Activated naive CD8-positive, alpha-beta T cell treated with anti-CD3 and anti-CD28 coated beads, Interleukin-2, amount 50 U/mL, for 24 hours (primary cell): ENCODE results near the gene SPACA9.

ENCODE experiments used
- ATAC-seq: fragments of 150-1000 bp; cut with Tn5 transposase; one replicate; pipeline ENCODE4 v1.10.0; 2021
- DNase-seq: peaks from one replicate; pipeline ENCODE4 v3.0.0; 2021
- H3K27ac Mint-ChIP-seq: one replicate; pipeline ENCODE4 v1.8.0; 2021; ENCODE audit warnings: mild to moderate bottlenecking, mixed read lengths
- H3K27me3 Mint-ChIP-seq: one replicate; pipeline ENCODE4 v1.8.0; 2021; ENCODE audit warnings: mixed read lengths
- H3K36me3 Mint-ChIP-seq: one replicate; pipeline ENCODE4 v1.8.0; 2021; ENCODE audit warnings: low read depth, mixed read lengths
- H3K4me1 Mint-ChIP-seq: one replicate; pipeline ENCODE4 v1.8.0; 2021; ENCODE audit warnings: mixed read lengths
- H3K4me3 Mint-ChIP-seq: one replicate; pipeline ENCODE4 v1.8.0; 2021; ENCODE audit warnings: mild to moderate bottlenecking, moderate library complexity, mixed read lengths
- H3K9me3 Mint-ChIP-seq: one replicate; pipeline ENCODE4 v1.8.0; 2021; ENCODE audit warnings: mixed read lengths

Gene SPACA9

GRCh38 chr9:132894862-132895835 is 16.5 kb downstream of the SPACA9 start:
- Mint-ChIP-seq H3K4me3 (no peak overlapping the region), H3K4me1 (no peaks in the 10 kb centered on the region), H3K9me3 (no peaks in the 10 kb centered on the region), H3K36me3 (peaks cover 10% of the 10 kb centered on the region), H3K27me3 (no peaks in the 10 kb centered on the region), H3K27ac (no peak overlapping the region)
- no peak for DNase-seq
- ATAC-seq: no peak

GRCh38 chr9:132896264-132896663 is 17.6 kb downstream of the SPACA9 start:
- DNase-seq: no peak
- ATAC-seq: no peak
- Mint-ChIP-seq H3K4me3 (no peak overlapping the region), H3K4me1 (peaks cover 5% of the 10 kb centered on the region), H3K27me3 (no peaks in the 10 kb centered on the region), H3K36me3 (peaks cover 13% of the 10 kb centered on the region), H3K27ac (no peak overlapping the region), H3K9me3 (no peaks in the 10 kb centered on the region)

GRCh38 chr9:132896906-132897305 is 18.2 kb downstream of the SPACA9 start:
- H3K27me3 Mint-ChIP-seq: no peaks in the 10 kb centered on the region
- no peak for ATAC-seq
- no peak overlapping the region for H3K4me3 Mint-ChIP-seq
- no peak overlapping the region for H3K27ac Mint-ChIP-seq
- DNase-seq: no peak
- no peaks in the 10 kb centered on the region for H3K9me3 Mint-ChIP-seq
- peaks cover 12% of the 10 kb centered on the region for H3K4me1 Mint-ChIP-seq
- H3K36me3 Mint-ChIP-seq: peaks cover 13% of the 10 kb centered on the region

GRCh38 chr9:132898051-132898450 is 19.4 kb downstream of the SPACA9 start:
- peaks cover 13% of the 10 kb centered on the region for H3K36me3 Mint-ChIP-seq
- ATAC-seq (no peak), DNase-seq (no peak)
- H3K27me3 Mint-ChIP-seq: no peaks in the 10 kb centered on the region
- no peaks in the 10 kb centered on the region for H3K9me3 Mint-ChIP-seq
- no peak overlapping the region for H3K27ac Mint-ChIP-seq
- H3K4me3 Mint-ChIP-seq: no peak overlapping the region
- H3K4me1 Mint-ChIP-seq: peaks cover 12% of the 10 kb centered on the region

DNA sequence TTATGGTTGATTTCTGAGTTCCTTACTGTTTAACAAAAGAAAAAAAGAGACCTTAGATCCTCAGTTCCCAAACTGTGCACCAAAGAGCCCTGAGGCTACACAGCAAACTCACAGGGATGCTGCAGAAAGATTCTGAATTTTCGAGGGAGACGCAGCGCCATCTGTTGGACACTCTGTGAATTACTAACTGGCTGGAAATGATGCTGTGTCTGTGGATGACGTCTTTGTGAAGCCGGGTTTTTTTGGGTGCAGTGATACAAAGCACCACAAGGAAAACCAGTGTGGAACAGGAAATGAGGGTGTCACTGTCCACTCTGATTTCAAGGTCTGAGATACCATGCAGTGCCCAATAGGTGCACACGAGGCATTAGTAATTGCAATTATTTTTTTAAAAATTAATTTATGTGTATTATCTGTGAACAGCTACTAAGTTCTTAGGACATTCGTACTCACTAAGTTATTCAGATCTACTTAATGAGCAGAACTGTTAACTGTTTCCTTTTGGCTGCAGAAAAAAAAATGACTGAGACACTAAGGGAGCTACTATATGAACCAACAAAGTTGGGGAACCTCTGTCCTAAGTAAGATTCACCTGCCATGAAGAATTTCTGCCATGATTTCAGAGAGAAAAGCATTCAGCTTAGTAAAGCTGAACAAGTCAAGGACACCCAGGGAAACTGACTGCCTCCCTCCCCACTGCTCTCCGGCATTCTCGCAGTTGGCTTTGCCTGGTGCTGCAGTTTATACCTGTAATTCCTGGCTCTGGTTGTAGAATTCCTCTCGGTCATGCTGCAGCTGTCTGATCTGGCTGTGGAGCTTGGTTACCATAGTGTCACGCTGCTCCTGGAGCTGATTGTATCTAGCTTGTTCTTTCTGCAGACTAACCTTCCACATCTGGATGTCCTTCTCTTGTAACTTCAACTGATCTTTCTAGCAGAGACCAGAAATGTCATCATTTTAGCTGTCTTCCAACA is 23.4 kb downstream of the SPACA9 start:
- ATAC-seq (peak; percentile 90), DNase-seq (peak; percentile 80)
- no peak overlapping the region for H3K4me3 Mint-ChIP-seq
- no peak overlapping the region for H3K27ac Mint-ChIP-seq
- peaks cover 12% of the 10 kb centered on the region for H3K4me1 Mint-ChIP-seq
- H3K9me3 Mint-ChIP-seq: no peaks in the 10 kb centered on the region
- peaks cover 11% of the 10 kb centered on the region for H3K36me3 Mint-ChIP-seq
- H3K27me3 Mint-ChIP-seq: no peaks in the 10 kb centered on the region

DNA sequence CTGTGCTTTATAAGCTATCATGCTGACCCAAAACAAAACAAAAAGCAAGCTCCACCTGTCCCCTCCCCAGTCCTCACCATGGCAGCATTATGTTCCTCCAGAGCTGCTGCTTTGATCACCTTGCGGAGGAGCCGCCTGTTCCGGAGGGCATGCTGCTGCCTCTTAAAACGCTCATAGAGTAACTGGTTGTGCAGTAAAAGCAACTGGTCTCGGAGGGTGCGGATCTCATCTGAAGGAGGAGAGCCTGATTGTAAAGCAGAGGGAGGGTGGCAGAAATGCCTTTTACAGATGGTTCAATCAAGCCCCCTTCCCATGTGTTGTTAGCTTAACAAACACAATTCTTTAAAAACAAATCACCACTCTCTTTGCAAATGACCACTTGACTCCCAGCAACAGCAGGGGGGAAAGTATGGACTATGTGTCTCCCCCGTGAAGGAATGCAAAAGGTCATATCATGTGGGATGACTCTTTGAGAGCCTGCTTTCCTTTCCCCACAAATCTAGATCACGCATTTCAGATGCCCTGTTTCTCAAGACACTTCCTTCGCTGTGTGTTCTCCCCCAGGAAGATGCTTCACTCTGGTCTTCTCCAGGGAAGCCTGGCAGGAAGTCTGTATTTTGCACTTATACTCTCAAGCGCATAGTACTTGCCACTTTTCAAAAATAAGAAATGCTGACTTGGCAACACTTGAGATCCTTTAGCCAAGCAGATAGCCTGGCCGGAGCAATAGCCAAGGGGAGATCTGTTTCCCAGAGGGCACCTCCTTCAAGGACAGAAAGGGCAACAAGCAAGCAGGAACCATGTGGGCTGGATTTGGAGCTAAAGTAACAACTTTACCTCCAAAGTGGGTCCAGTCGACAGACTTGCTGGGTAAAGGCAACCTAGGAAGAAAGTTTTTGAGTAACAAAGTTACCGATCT is 25.1 kb downstream of the SPACA9 start:
- Mint-ChIP-seq H3K9me3 (no peaks in the 10 kb centered on the region), H3K4me1 (peaks cover 17% of the 10 kb centered on the region), H3K27ac (no peak overlapping the region), H3K27me3 (no peaks in the 10 kb centered on the region), H3K36me3 (peaks cover 10% of the 10 kb centered on the region), H3K4me3 (no peak overlapping the region)
- ATAC-seq: no peak
- DNase-seq: no peak

GRCh38 chr9:132905726-132906125 is 27.0 kb downstream of the SPACA9 start:
- peaks cover 16% of the 10 kb centered on the region for H3K36me3 Mint-ChIP-seq
- no peak for ATAC-seq
- H3K4me1 Mint-ChIP-seq: peaks cover 21% of the 10 kb centered on the region

DNA sequence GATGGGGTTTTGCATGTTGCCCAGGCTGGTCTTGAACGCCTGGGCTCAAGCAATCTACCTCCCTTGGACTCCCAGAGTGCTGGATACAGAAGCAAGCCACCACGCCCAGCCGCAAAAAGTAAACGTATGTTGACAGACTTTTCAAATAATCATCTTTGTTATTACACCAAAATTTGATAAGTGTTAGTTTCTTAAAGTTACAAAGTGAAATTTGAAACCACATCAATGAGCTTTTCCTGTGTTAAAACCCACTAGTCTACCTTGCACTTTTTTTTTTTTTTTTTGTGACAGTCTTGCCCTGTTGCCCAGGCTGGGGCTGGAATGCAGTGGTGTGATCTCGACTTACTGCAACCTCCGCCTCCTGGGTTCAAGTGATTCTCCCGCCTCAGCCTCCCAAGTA is 29.9 kb downstream of the SPACA9 start:
- Mint-ChIP-seq H3K4me1 (peaks cover 9% of the 10 kb centered on the region), H3K9me3 (no peaks in the 10 kb centered on the region), H3K27me3 (no peaks in the 10 kb centered on the region), H3K4me3 (no peak overlapping the region), H3K27ac (no peak overlapping the region), H3K36me3 (peaks cover 27% of the 10 kb centered on the region)
- DNase-seq (no peak), ATAC-seq (no peak)

More at GRCh38 chr9:132905726-132906125, 27.0 kb downstream of the SPACA9 start:
- H3K27me3 Mint-ChIP-seq: no peaks in the 10 kb centered on the region
- no peak overlapping the region for H3K4me3 Mint-ChIP-seq
- DNase-seq: no peak
- H3K27ac Mint-ChIP-seq: no peak overlapping the region
- no peaks in the 10 kb centered on the region for H3K9me3 Mint-ChIP-seq

DNA sequence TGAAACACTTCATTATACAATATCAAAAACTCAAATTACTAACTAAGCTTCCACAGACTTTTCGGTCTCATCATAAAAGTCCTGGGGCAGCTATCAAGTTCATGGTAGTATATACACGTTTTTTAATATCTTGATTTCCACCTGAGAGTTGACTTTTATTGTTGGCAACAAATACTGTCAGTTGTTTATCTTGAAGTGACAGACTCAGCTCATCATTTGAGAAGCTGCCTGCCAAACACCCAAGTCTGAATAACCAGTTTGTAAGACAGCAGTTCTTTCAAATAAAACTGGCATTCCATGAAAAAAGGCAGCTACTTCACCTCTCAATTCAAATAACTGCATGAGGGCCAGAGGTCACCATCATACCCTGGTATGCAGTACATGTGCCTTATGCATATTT is 30.6 kb downstream of the SPACA9 start:
- no peak overlapping the region for H3K4me3 Mint-ChIP-seq
- DNase-seq (no peak), ATAC-seq (no peak)
- H3K36me3 Mint-ChIP-seq: peaks cover 27% of the 10 kb centered on the region
- no peak overlapping the region for H3K27ac Mint-ChIP-seq
- peaks cover 9% of the 10 kb centered on the region for H3K4me1 Mint-ChIP-seq
- no peaks in the 10 kb centered on the region for H3K27me3 Mint-ChIP-seq
- no peaks in the 10 kb centered on the region for H3K9me3 Mint-ChIP-seq

DNA sequence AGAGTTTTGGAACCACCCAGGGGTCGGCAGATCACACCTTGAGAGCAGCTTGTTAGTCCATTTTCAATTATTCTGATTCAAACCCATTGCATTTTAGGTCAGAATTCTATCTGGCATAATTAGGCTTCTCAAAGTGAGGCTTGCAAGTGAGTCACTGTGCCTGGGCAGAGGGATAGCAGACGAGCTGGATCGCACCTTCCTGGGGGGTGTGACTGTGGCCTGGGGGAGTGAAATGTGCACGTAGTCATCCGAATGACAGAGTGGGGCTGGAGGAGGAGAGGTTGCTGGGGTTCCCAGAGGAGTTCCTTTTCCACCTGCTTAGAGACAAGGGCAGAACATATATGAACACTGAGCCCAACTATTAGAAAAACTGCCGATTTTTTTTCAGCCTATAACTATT is 31.7 kb downstream of the SPACA9 start:
- H3K27me3 Mint-ChIP-seq: no peaks in the 10 kb centered on the region
- no peak for DNase-seq
- no peaks in the 10 kb centered on the region for H3K9me3 Mint-ChIP-seq
- peaks cover 24% of the 10 kb centered on the region for H3K36me3 Mint-ChIP-seq
- H3K4me3 Mint-ChIP-seq: no peak overlapping the region
- H3K27ac Mint-ChIP-seq: no peak overlapping the region
- no peak for ATAC-seq
- peaks cover 9% of the 10 kb centered on the region for H3K4me1 Mint-ChIP-seq

DNA sequence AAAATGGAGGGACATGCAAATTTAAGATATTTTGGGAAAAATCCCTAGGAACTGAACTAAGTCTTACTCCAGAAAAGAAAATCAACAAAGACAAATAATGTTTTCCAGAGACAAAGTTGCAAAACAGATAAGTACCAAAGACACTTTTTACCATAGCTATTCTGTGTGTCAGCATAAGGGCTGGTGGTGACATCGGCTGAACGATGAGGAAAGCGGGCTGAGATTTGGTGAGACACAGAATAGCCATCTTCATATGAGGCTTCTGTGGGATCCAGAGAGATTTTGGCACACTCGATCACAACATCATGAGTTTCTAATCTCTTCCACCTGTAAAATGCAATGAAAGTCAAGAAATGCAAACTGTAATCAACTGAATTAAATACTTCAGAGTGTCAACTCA is 33.4 kb downstream of the SPACA9 start:
- peaks cover 25% of the 10 kb centered on the region for H3K36me3 Mint-ChIP-seq
- DNase-seq (no peak), ATAC-seq (no peak)
- H3K27ac Mint-ChIP-seq: no peak overlapping the region
- H3K4me1 Mint-ChIP-seq: peaks cover 9% of the 10 kb centered on the region
- H3K4me3 Mint-ChIP-seq: no peak overlapping the region
- H3K27me3 Mint-ChIP-seq: no peaks in the 10 kb centered on the region
- no peaks in the 10 kb centered on the region for H3K9me3 Mint-ChIP-seq

GRCh38 chr9:132914924-132915323 is 36.2 kb downstream of the SPACA9 start:
- H3K36me3 Mint-ChIP-seq: peaks cover 37% of the 10 kb centered on the region
- no peaks in the 10 kb centered on the region for H3K9me3 Mint-ChIP-seq
- no peak overlapping the region for H3K27ac Mint-ChIP-seq
- H3K27me3 Mint-ChIP-seq: no peaks in the 10 kb centered on the region
- H3K4me1 Mint-ChIP-seq: no peaks in the 10 kb centered on the region
- ATAC-seq (no peak), DNase-seq (no peak)
- no peak overlapping the region for H3K4me3 Mint-ChIP-seq

DNA sequence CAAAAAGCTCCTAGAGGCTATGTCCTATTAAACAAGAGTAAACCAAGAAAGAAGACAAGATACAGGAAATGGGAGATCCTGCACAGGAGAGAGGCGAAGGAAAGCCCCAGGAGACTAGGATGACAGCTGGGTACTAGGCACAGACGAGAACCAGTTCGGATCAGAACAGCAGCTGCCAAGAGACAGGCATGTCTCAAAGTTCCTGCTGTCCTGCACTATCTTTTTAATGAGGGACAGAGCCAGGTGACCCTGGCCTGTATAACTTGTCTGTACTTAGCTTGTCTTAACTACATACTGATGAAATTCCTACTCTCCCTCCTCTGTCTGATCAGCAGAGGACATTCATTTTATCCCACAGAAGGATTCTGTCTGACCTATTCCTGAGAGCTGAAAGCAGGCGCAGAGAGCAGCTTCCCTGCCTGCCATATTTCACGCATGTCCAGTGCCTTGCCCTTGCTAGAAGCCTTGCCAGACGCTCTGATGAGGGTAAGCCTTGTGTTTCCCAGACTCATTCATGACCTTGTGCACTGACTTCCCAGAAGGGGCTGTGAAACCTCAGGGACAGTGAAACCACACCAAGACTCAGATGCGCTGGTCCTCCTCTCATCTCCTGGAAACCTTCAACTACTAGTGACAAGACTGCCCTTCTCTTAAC is 41.0 kb downstream of the SPACA9 start:
- Mint-ChIP-seq H3K36me3 (peaks cover 40% of the 10 kb centered on the region), H3K9me3 (no peaks in the 10 kb centered on the region), H3K27ac (no peak overlapping the region), H3K4me3 (no peak overlapping the region), H3K4me1 (no peaks in the 10 kb centered on the region), H3K27me3 (no peaks in the 10 kb centered on the region)
- DNase-seq (no peak), ATAC-seq (no peak)
